ENCODE data around the gene NDUFV1.
"Not testable (repeated sequence)": the region's sequence is repeated elsewhere in the genome, so short reads cannot be mapped to it uniquely, and the experiment has no call there.

- TF ChIP-seq CTCF (IDR thresholded peaks at IDR 0.05 in 4 of 5, conservative IDR thresholded peaks at IDR 0.05 in 1 of 5); POLR2A (IDR thresholded peaks at IDR 0.05): not testable (repeated sequence)
Observed at GRCh38 chr11:67597458-67597857, 9.3 kb upstream of the NDUFV1 start.
